Measurements from ENCODE around the gene TOMM40L.

Gene TOMM40L

GRCh38 chr1:161197560-161198193 lies 28.2 kb upstream of the TOMM40L start:
- no peak for DNase-seq

GRCh38 chr1:161198194-161198896 lies 27.5 kb upstream of the TOMM40L start:
- DNase-seq, result no peak

GRCh38 chr1:161198897-161199431 lies 26.9 kb upstream of the TOMM40L start, which contains the start of gene ADAMTS4:
Gene ADAMTS4, minus strand, starts transcription at chr1:161199054. Its CDS starts 427 bp downstream, at chr1:161198627.
- DNase-seq, result no peak

DNA sequence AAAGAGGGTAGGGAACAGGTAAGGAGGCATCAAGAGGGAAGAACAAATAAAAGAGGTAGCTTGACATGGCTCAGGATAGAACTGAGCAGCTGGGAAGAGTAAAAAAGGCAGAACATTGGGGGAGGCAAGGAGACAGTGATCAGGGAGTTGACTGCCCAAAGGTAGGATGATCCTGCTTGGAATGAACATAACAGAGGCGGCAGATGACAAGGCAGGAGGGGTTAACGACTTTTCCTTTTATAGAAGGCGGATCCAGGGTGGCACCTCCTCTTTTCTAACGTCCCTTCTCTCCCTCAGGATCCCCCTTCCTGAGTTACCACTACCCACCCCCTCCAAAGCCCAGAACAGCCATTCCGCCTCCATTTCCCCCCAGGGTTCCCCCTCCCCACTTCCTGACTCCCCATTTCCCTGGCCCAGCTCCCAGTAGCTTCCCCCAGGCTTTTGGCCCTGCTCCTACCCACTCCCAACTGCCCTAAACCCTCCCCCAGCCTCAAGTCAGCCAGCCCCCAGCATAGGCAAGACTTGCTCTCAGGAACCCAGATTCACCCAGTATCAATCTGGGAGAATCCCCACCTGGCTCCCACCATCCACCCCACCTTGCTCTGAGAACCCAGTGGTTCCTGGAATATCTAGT lies 26.2 kb upstream of the TOMM40L start:
- DNase-seq, result no peak

DNA sequence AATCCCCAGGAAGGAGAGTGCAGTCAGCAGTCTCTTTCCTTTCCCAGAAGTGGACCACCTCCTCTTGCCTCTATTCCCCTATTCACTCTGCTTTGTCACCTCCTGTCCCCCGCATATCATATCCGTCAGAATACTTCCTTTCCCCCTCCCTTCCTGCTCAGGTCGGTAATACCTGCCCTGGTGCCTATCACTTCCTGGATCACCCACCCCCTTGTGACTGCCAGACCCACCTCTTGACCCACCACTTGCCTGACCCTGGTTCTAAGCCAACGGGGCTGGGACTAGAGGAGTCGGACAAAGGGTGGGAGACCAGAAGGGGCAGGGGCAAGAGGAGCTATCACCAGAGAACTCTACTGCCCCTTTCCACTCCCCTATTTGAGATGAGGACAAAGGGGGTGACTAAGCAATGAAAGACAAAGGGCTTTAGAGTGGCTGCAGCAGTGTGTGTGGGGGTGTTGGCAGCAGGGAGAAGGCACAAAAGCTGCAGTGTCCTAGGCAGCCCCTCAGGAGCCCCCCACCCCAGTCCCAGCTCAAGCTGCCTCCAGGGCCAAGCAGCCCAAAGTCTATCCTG lies 25.4 kb upstream of the TOMM40L start:
- DNase-seq, result peak; percentile 31

GRCh38 chr1:161200992-161201835 lies 24.6 kb upstream of the TOMM40L start:
- DNase-seq, result no peak

GRCh38 chr1:161201836-161202712 lies 23.8 kb upstream of the TOMM40L start, which contains the start of gene NDUFS2:
Gene NDUFS2, plus strand, starts transcription at chr1:161202367. Its CDS starts 19 bp downstream, at chr1:161202386.
- peak; percentile 98 for DNase-seq

GRCh38 chr1:161206411-161207140 lies 19.3 kb upstream of the TOMM40L start:
- DNase-seq, result no peak

GRCh38 chr1:161207173-161207572 lies 18.7 kb upstream of the TOMM40L start:
- no peak for DNase-seq

DNA sequence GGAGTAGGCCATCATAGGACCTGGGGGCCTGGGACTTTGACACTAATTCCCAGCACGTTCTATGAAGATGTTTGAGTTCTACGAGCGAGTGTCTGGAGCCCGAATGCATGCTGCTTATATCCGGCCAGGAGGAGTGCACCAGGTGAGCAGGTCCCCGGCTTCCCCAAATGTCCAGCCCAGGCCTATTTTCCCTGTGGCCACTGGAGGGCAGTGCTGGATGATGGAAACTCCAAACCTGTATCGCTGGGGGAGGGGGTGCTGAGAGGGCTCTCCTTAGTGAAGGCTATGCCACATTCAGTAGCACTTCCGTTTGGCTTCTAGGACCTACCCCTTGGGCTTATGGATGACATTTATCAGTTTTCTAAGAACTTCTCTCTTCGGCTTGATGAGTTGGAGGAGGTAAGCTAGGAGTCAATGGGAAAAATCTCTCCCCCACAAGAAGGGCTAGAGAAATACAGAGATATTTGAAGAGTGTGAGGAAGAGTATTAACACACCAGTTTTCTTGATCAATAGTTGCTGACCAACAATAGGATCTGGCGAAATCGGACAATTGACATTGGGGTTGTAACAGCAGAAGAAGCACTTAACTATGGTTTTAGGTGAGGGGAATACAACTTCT lies 16.0 kb upstream of the TOMM40L start:
- peak; percentile 81 for DNase-seq

DNA sequence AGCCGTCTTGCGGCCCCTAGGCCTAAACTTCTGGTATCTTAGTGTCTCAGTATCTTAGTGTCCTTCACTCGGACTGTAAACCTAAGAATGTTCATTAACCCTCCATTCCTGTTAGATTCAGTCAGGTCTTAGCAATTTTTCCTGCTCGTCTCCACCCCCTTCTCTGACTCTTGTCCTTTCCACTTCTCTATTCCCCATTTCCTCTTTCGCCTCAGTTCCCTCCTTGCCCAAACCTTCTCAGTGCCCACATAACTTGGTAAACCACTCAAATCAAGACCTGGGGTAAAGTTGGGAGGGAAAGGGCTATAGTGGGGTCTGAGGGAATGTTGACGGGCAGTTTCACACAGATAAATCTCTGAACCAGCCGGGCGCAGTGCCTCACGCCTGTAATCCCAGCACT lies 11.5 kb upstream of the TOMM40L start:
- no peak for DNase-seq

- DNase-seq, result no peak
These were observed 10.8 kb upstream of the TOMM40L start, which contains the start of gene FCER1G for GRCh38 chr1:161215076-161215475. Gene FCER1G, plus strand, starts transcription at chr1:161215295. Its CDS starts 27 bp downstream, at chr1:161215322.

DNA sequence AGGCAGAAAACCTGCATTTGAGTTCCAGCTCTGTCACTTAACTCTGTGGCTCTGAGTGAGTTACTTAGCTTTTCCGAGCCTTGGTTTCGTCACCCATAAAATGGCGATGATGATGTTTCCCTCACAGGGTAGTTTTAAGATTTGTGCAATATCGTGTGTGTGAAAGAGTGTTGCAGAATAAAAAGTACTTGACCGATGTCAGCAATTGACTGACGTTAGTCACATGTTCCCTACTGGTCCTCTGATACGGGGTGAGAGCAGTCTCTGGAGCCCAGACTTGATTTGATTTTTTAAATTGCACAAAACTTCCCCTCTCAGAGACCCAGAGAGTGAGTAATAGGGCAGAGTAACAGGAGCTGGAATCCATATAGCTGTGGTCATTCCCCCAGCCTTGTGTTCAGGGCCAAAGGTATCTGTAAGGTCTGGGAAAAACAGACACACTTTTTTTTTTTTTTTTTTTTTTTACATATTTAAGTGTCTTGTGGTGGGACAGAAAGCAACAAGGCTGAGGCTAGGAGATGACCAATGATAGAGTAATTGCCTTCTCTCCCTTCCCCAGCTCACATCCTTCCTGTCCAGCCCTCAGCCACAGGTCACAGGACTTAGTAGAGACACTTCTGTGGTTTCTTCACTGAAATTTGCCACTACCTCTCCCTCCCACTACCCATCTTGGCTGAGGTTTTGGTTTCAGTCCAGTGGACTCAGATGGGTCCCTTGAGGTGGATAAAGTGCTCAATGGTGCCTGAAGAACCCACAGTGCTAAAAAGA lies 8.7 kb upstream of the TOMM40L start:
- DNase-seq, result no peak

DNA sequence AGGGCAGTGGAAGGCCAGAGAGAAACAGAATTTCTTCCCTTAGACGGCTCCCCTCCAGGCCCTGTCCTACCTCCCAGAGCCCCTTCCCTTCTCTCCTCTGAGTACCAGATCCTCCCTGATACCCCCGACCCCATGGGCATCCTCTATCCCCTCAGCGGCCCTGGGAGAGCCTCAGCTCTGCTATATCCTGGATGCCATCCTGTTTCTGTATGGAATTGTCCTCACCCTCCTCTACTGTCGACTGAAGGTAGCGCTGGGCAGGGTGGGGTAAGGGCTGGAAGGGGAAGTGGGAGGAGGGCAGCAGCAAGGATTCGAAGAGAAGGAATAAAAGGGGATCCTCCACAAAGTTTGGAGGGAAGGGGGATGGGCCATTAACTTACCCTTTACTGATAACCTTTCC lies 8.0 kb upstream of the TOMM40L start:
- no peak for DNase-seq

GRCh38 chr1:161218301-161219077 lies 7.4 kb upstream of the TOMM40L start:
- no peak for DNase-seq

DNA sequence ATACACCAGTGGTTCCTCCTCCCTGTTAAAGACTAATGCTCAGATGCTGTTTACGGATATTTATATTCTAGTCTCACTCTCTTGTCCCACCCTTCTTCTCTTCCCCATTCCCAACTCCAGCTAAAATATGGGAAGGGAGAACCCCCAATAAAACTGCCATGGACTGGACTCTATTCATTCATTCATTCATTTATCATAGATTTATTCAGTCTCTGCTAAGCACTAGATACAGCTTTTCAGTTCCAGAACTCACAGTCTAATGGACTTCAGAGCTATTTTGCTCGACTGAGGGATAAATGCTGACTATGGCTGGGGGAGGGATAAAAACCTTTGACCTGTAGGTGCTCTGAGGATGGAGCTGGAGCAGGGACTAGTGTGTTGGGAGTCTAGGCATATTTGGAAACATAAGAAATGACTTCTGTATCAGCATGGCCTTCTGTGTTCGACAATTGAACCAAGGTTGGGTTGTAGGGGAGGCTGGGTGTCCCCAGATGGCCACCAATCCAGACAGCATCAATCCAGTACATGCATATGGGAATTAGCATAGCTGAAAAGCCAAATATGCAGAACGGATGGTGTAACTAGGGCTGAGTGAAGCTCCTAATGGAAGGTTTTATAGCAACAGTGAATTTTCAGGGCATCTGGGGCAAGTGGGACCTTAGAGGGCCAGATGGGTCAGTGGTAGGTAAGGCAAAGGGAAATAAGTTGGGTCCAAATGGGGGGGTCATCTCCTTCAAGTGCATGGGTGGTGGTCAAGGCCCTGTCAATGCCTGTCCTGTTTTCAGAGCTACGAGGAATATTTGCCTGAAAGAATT lies 6.6 kb upstream of the TOMM40L start:
- DNase-seq, result no peak

GRCh38 chr1:161220002-161220401 lies 5.9 kb upstream of the TOMM40L start:
- DNase-seq, result no peak
